Esophagus muscularis mucosa (tissue), 4 donors: ENCODE data around the gene PTPRB. TPM values are rescaled to one million over a fixed set of nuclear protein-coding genes. Genes with fewer than 3 reads are reported as not detected.

ENCODE experiments used
- DNase-seq: peaks from one replicate; pipeline ENCODE4 v3.0.0-alpha.2; 2017; ENCODE audit errors: extremely low spot score
- H3K27ac ChIP-seq, 4 donors: fragments of 200-600 bp; sonication (generic); replicated peaks in 1 of 4; 1 replicate in 3 of 4; 2 replicates in 1 of 4; pipeline ENCODE4 v1.5.1; 2016 to 2019; ENCODE audit warnings: mild to moderate bottlenecking in 1 of 4
- H3K27me3 ChIP-seq, 4 donors: fragments of 200-600 bp; sonication (generic); one replicate each; pipeline versions ENCODE4 v1.5.1 to v1.6.0; 2016 to 2019
- H3K36me3 ChIP-seq, 4 donors: fragments of 200-600 bp; sonication (generic); one replicate each; pipeline ENCODE4 v1.5.1; 2016 to 2019
- H3K4me1 ChIP-seq, 4 donors: fragments of 200-600 bp; sonication (generic); one replicate each; pipeline ENCODE4 v1.5.1; 2016 to 2019
- H3K4me3 ChIP-seq, 4 donors: fragments of 200-600 bp; sonication (generic); 1 replicate in 2 of 4; 2 replicates in 2 of 4; pipeline ENCODE4 v1.5.1; 2016 to 2019; ENCODE audit warnings: mild to moderate bottlenecking in 4 of 4, moderate library complexity in 1 of 4
- H3K9me3 ChIP-seq, 4 donors: fragments of 200-600 bp; sonication (generic); 1 replicate in 3 of 4; 2 replicates in 1 of 4; pipeline ENCODE4 v1.5.1; 2016 to 2019
- EP300 ChIP-seq: sonication (generic); formaldehyde crosslinking; IDR thresholded peaks from one replicate; pipeline ENCODE4 v1.6.1; 2017; ENCODE audit warnings: antibody characterized with exemption
- POLR2A ChIP-seq: fragments of 450-650 bp; IDR thresholded peaks from one replicate; pipeline ENCODE4 v1.6.1; 2017; ENCODE audit warnings: antibody characterized with exemption, moderate library complexity, mild to moderate bottlenecking, low read depth
- POLR2AphosphoS5 ChIP-seq, 2 donors: sonication (generic); formaldehyde crosslinking; IDR thresholded peaks; one replicate each; pipeline ENCODE4 v1.6.1; 2017; ENCODE audit warnings: antibody characterized with exemption in 2 of 2
- WGBS: methylation state at CpG from one replicate; pipeline ENCODE4 v1.1.5; 2018; 5-methylcytosine and 5-hydroxymethylcytosine counted together
- intact Hi-C: fragments of 100-400 bp; cut with DNase I; formaldehyde crosslinking; loops from one replicate; pipeline ENCODE4 v1.15.1; 2023
- total RNA-seq, 4 donors: library from RNA; depleted of rRNA; stranded (reverse); fragments of >200 nt; gene quantifications; one replicate each; pipeline versions ENCODE4 v1.1.0 to v1.2.1, GENCODE V29; 2016
- TF ChIP-seq, protein P1 (sequence below), 3 experiments: fragments of 200-600 bp in 2 of 3; fragments of 450-650 bp in 1 of 3; sonication (generic) in 2 of 3; IDR thresholded peaks; one replicate each; pipeline ENCODE4 v1.5.1; 2017 to 2019; ENCODE audit warnings: antibody characterized with exemption in 3 of 3, mild to moderate bottlenecking in 2 of 3, moderate library complexity in 1 of 3

The PTPRB gene
- total RNA-seq, 4 donors from 2014 or later = 22.0 to 41.9 (median 30.4) TPM

DNA sequence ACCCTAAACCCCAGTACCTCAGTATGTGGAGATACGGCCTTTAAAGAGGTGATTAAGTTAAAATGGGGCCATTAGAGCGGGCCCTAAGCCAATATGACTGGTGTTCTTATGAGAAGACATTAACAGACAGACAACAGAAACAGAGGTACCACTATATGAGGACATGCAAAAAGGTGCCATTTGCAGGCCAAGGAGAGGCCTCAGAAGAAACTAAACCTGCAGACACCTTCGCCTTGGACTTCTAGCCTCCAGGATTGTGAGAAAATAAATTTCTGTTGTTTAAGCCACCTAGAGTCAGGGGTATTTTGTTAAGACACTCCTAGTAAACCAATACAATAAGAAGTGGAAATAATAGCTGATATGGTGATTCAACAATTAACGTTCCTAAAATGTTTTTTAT lies 32.6 kb downstream of the PTPRB start:
- Histone ChIP-seq H3K4me1 (peaks cover 4 to 10% (median 8%) of the 10 kb centered on the region in 4 donors), H3K27ac (no peak overlapping the region), H3K36me3 (peaks cover 0 to 9% (median 2%) of the 10 kb centered on the region in 4 donors), H3K27me3 (peaks cover 0 to 27% (median 0%) of the 10 kb centered on the region in 4 donors), H3K4me3 (peak overlapping the region in 2 of 4 donors; percentile 16 to 53), H3K9me3 (peaks cover 0 to 4% (median 0%) of the 10 kb centered on the region in 4 donors)
- intact Hi-C loops = no loop called here
- DNase-seq = no peak
- WGBS = 91% methylated on average over 4 of the region's 4 CpGs
- TF ChIP-seq POLR2AphosphoS5 (IDR thresholded peaks at IDR 0.05) = no peak
- no peak for TF ChIP-seq EP300
- TF ChIP-seq, protein P1, sequence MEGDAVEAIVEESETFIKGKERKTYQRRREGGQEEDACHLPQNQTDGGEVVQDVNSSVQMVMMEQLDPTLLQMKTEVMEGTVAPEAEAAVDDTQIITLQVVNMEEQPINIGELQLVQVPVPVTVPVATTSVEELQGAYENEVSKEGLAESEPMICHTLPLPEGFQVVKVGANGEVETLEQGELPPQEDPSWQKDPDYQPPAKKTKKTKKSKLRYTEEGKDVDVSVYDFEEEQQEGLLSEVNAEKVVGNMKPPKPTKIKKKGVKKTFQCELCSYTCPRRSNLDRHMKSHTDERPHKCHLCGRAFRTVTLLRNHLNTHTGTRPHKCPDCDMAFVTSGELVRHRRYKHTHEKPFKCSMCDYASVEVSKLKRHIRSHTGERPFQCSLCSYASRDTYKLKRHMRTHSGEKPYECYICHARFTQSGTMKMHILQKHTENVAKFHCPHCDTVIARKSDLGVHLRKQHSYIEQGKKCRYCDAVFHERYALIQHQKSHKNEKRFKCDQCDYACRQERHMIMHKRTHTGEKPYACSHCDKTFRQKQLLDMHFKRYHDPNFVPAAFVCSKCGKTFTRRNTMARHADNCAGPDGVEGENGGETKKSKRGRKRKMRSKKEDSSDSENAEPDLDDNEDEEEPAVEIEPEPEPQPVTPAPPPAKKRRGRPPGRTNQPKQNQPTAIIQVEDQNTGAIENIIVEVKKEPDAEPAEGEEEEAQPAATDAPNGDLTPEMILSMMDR (IDR thresholded peaks at IDR 0.05) = no peak
- TF ChIP-seq POLR2A = no peak

DNA sequence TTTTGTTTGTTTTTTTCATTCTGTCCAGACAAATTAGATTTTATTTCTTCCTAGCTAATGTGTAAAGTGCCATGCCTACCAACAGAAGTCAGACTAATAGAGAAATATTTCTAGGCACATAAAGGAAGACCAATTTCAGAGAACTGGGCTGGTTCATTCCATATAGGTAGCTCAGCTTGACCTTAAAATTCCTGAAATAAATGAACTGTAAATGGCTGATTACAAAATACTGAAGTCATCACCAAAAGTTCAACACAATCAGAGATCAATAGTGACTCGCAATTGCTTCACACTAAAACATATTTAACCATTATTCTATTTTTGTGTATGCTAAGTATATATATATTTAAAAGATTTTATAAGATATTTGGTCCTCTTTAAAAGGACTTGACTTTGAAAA lies 34.2 kb downstream of the PTPRB start:
- Histone ChIP-seq H3K9me3 (peaks cover 0 to 4% (median 0%) of the 10 kb centered on the region in 4 donors), H3K27me3 (peaks cover 0 to 12% (median 0%) of the 10 kb centered on the region in 4 donors), H3K27ac (no peak overlapping the region), H3K36me3 (peaks cover 0 to 9% (median 2%) of the 10 kb centered on the region in 4 donors), H3K4me3 (no peak overlapping the region), H3K4me1 (no peaks in the 10 kb centered on the region)
- TF ChIP-seq EP300 (no peak), POLR2AphosphoS5 (IDR thresholded peaks at IDR 0.05) (no peak), POLR2A (no peak)
- TF ChIP-seq, protein P1 (IDR thresholded peaks at IDR 0.05) = no peak
- intact Hi-C loops = no loop called here
- no peak for DNase-seq
- WGBS = 93% methylated on average over 1 of the region's 1 CpG

DNA sequence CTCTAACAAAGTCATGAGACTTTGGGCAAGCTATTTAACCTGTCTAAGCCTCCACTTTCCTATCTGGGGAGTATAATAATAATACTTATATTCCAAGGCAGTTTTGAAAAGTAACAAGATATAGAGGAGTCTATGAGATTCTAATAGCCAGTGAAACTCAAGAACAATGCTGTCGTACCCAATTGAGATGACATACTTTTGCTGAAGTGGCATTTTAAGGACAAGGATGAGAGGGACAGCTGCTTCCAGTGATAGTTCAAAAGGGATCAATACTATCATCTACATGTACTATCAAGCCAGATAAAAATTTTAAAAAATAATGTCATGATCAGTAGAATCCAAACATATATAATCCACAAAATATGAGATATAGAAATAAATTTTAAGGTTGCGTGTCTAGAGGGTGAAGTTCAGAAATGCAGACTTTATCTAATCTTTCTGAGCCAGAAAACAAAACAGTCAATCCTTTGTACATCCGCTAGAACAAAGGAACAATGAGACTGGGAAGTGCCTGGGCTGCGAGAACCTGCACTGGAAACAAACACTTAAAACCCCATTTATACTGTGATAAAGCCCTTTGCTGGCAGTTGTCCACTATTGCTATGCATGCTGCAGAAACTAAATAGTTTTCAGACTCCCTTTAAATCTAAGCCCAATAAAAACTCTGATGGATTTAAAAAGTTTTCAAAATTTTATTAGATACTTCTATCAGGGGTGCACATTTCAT lies 38.6 kb downstream of the PTPRB start:
- 51% methylated on average over 4 of the region's 4 CpGs for WGBS
- H3K4me3 ChIP-seq = no peak overlapping the region
- H3K36me3 ChIP-seq = peaks cover 0 to 20% (median 0%) of the 10 kb centered on the region in 4 donors
- no peaks in the 10 kb centered on the region for H3K9me3 ChIP-seq
- intact Hi-C loops = no loop called here
- no peak overlapping the region for H3K27ac ChIP-seq
- no peak for DNase-seq
- H3K4me1 ChIP-seq = no peaks in the 10 kb centered on the region
- TF ChIP-seq, protein P1 (IDR thresholded peaks at IDR 0.05) = no peak
- TF ChIP-seq POLR2A (no peak), POLR2AphosphoS5 (IDR thresholded peaks at IDR 0.05) (peak in 1 of 2 donors; percentile 22), EP300 (no peak)
- H3K27me3 ChIP-seq = no peaks in the 10 kb centered on the region

DNA sequence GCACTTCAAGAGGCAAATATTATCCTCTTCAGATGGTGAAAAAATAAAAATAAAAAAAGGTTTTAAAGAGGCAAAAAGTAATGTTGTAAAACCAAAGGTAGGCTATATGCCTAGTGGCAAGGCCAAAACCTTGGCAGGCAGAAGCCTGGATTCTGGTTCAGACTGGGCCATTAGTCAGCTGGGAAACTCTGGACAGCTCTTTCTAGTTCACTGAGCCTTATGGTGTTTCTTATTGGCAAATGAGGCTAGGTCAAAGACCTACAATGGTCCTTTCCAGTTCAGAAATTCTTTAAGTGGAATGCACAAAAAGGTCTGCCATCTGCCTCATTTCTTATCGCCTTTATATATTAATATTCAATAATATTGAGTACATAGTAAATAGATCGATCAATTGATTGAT lies 44.6 kb downstream of the PTPRB start:
- TF ChIP-seq, protein P1 (IDR thresholded peaks at IDR 0.05) = no peak
- no peak for TF ChIP-seq EP300
- WGBS = 91% methylated on average over 2 of the region's 2 CpGs
- no peak overlapping the region for H3K27ac ChIP-seq
- no peaks in the 10 kb centered on the region for H3K4me1 ChIP-seq
- intact Hi-C loops = loop anchor here (5.0 kb wide), 1 partner anchor 125 kb away; no protein-coding TSS in a partner anchor
- H3K36me3 ChIP-seq = peaks cover 0 to 41% (median 0%) of the 10 kb centered on the region in 4 donors
- peaks cover 0 to 5% (median 0%) of the 10 kb centered on the region in 4 donors for H3K27me3 ChIP-seq
- H3K4me3 ChIP-seq = no peak overlapping the region
- no peak for DNase-seq
- no peaks in the 10 kb centered on the region for H3K9me3 ChIP-seq
